ENCODE measurements around the gene IL22.

IL22 gene

DNA sequence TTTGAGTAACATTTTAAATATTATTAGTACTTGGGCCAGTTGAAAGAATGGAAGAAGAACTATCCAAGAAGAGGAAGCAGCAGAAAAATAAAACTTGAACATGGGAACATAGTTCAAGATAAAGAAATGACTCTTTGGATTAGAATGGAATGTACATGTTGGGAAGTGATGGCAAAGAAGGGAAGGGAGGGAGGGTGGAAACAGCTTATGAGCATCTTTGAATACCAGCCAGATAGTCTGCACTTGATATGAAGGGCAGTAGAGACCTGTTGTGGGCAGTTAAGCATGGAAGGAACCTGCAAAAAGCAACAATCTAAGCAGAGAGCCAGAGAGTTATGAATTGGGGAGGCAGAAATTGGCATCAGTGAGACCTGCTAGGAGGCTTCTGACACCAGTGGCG lies 10.0 kb upstream of the IL22 start:
- no peak for DNase-seq

- no peak for DNase-seq
These were observed 8.5 kb upstream of the IL22 start for GRCh38 chr12:68261896-68262295.

DNA sequence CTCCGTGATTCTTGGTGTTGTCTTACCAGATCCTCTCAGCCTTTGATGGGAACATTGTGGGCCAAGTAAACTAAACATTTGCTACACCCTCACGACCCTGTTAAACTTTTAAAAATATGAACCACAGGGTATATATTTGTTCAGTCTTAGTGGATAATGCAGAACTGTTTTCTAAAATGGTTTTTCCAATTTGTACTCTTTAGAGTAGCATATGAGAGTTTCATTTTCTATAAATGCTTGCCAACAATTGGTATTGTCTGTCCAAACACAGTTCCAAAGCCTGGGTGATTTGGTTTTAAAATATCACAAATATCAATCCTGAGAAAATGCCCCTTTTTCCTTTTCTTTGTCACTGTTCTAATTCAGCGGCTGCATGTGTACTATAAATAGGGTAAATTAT lies 6.7 kb upstream of the IL22 start:
- DNase-seq: no peak

GRCh38 chr12:68259318-68259940 lies 6.0 kb upstream of the IL22 start:
- DNase-seq: no peak

DNA sequence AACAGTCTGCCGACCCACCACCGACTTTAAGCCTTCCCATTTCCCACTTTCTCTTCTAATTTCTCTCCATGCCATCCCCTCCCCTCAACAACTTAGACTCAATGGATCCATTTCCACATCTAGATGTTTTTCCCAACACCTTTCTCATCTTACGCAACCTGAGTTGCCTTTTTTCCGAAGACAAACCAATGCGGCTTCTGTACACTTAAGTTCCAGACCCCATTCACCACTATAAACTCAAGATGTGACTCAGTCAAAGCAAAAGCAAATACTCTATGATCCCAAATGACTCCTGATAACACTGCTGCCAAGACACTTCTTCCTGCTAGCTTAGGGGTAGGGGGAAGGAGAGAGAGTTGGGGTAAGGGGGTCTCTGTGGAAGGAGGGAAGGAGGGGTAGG lies 1.3 kb downstream of the IL22 start:
- no peak for DNase-seq

DNA sequence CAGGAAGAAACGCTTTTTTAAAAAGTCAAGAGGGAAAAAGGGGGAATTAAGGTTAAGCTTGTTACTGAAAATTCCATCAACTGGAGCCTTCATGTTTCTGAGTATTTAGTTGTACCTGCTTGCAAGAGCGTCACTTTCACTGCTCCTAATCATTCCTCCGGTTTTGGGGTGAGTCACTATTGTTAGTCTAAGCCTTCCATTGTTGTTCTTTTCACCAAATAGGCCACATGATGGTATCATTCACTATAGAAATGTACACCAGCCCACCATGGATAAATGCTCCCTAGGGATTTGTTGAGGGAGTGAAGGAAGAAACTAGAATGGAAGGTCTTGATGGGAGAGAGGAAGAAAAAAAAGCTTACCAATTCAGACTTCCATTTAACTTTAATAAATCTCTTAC lies 3.0 kb downstream of the IL22 start:
- DNase-seq: no peak

DNA sequence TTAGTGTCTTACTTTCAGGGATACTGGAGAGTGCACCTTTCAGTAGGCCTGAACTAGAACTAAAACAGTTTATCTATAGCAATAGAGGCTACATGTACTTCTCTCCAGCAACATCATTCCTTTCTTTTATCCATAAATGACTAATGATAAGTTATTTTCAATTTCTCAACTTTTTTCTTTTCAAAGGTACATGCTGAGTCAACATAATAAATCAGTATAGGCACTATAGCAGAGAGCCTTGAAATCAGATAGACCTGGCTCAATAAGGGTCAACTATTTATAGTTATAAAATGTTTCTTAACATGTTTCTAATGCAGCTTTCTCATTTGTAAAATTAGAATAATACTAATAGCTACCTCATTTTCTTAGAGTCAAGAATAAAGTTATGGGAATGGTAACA lies 5.6 kb downstream of the IL22 start:
- no peak for DNase-seq

DNA sequence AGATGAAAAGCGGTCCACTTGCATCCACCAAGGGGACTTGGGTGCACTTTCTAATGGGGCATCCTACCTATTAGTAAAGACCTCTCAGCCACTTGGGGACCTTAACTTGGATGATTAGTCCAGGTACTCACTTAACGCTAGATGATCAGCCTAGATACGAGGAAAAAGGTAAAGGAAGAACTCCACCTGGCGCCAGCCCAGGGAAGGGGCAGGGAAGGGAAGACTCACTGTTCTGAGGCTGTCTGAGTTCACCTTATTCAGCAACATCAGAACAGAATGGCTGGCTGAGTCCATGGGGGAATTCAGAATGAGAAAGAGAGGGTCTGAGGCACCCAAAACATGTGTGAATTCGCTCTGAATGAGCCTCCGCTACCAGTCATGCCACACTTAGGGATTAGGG lies 7.1 kb downstream of the IL22 start:
- DNase-seq: no peak

- no peak for DNase-seq
These were observed 8.0 kb downstream of the IL22 start for GRCh38 chr12:68245180-68246021.

DNA sequence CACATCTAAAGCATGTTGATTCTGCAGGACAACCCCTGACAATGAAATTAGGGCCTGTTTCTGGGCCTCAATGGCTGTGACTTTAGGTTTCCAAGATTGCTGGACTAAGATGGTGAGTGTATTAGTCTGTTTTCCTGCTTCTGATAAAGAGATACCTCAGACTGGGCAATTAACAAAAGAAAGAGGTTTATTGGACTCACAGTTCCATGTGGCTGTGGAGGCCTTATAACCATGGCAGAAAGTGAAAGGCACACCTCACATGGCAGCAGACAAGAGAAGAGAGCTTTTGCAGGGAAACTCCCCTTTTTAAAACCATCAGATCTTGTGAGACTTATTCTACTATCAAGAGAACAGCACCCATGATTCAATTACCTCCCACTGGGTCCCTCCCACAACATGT lies 10.6 kb downstream of the IL22 start:
- DNase-seq: no peak

DNA sequence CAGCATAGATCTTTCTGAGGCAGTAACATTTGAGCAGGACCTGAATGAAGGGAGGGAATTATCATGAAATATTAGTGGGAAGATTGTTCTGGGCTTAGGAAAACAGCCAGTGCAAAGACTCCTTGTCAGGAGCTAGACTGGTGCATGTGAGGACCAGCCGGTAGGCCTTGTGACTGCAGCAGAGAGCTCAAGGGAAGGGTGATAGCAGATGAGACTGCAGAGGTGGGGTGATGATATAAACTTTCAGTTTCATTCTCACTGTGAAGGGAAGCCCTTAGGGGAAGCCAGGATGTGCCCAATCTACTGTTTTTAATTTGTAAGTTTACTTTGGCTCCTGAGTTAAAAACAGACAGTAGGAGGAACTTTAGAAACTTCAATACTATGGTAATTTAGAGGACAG lies 12.4 kb downstream of the IL22 start:
- peak; percentile 21 for DNase-seq

DNA sequence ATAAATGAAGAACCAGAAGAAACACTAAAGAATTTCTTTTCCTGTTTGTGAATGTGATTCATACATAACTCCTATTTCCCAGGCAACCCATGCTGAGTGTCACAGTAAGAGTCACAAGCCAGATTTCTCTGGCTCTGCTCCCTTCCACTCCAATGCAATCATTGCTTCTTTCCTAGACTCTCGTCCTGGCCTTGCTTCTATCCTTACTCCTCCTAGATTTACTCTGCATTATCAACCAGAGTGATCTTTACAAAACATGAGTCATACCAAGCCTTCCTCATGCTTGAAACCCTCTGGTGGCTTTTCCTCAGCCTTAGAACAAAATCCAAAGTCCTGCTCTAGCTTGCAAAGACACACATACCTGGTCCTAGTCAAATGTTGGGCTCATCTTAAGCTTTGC lies 13.3 kb downstream of the IL22 start:
- DNase-seq: no peak

DNA sequence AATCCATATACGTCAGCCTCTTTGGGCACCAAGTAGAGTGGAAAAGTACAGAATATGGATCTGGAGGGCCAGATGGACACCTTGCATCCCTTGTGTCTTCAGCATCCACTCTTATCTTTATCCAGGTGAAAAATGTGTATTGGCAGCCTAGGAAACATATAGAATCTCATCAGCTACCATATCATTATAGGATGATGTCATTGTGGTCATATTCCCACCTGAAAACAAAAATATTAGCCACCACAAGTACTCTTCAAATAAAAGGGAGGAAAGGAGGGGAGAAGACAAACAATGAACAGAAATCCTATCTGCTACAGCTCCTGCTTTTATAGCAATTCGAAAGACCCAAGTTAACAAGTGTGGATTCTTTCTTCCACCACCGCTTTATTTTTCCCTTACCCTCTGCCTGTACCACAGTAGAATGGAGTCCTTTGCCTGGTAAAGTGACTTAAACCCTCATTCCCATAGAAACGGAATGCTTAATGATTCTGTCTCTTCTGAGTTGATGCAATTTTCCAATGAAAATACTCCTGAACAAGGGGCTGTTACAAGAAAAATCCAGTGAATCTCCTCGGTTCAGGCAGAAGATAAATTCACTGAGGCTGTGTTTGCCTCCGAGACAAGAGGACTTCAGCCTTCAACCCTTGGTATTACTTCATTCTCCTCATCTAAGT lies 14.0 kb downstream of the IL22 start:
- no peak for DNase-seq

GRCh38 chr12:68237619-68238018 lies 15.8 kb downstream of the IL22 start:
- no peak for DNase-seq

GRCh38 chr12:68237078-68237477 lies 16.3 kb downstream of the IL22 start:
- no peak for DNase-seq

GRCh38 chr12:68236421-68237059 lies 16.9 kb downstream of the IL22 start:
- DNase-seq: peak; percentile 31

DNA sequence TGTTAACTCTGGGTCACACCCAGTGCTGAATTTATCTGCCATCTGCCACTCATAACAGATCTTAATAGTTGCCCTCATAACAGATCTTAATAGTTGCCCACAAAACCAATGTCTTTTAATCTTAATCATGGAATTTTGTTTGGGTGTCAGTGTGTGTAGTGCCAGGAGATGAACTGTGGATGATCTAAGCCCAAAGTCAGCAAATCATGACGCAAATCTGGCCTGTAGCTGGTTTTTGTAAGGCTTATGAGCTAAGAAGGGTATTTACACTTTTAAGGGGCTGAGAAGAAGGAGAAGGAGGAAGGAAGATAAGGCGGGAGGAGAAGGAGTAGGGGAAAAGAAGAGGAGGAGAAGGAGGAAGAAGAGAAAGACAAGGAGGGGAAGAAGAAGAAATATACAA lies 17.8 kb downstream of the IL22 start:
- DNase-seq: no peak

- no peak for DNase-seq
These were observed 19.3 kb downstream of the IL22 start for GRCh38 chr12:68234140-68234539.

DNA sequence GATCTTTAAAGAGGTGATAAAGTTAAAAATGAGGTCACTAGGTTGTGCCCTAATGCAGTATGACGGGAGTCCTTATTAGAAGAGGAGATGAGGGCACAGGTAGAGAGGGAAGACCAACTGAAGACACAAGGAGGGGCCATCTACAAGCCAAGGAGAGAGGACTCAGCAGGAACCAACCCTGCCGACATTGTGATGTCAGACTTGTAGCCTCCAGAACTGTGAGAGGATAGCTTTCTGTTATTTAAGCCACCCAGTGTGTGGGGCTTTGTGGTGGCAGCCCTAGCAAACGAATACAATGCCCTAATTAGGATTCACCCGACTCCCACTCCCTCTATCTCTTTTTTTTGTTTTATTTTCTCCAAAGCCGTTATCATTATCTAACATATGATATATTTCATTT lies 19.9 kb downstream of the IL22 start:
- no peak for DNase-seq

DNA sequence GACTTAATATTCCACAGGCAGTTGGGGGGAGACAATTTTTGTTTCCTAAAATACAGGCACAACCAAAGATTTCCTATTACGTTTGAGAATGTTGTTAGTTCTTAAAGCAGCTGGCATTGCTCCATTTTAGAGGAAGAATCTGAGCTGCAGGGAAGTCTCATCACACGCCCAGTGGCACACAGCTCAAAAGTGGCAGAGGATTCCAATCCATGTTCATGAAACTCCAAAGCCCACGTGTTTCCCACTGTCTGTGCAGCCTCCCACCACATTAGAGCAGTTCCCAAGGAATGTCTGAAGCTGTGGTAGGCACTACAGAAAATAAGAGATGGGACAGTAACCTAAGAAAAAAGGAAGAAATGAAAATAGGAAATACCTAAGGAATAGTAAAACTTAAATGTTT lies 21.7 kb downstream of the IL22 start:
- no peak for DNase-seq

GRCh38 chr12:68231229-68231628 lies 22.2 kb downstream of the IL22 start:
- no peak for DNase-seq

DNA sequence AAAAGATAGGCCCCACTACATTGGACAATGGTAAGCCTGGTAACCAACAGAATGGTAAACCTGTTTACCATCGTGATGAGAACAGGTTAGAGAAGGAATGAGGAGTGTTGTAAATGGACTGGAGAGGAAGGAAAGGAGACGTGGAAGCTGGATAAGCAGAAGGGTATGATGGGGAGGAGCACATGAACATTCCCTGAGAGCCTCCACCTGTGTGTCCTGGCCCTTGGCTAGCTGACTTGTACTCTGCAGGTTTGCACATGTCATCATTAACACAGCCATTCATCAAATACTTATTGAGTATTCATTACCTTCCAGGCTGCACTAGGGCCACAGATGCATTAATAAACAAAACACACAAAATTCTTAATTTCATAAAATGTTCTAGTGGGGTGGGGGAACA lies 23.4 kb downstream of the IL22 start:
- no peak for DNase-seq

GRCh38 chr12:68227356-68227755 lies 26.0 kb downstream of the IL22 start:
- no peak for DNase-seq

All from activated T-cell treated with anti-CD3 and anti-CD28 coated beads, Interleukin-2, amount 50 U/mL, for 1 hour (primary cell).